Thyroid gland (tissue), 4 donors: Measurements from ENCODE around the gene MDFI.

Source experiments
- POLR2A ChIP-seq, 2 donors: fragments of 450-650 bp; IDR thresholded peaks; one replicate each; pipeline ENCODE4 v1.6.1; 2017; ENCODE audit warnings: antibody characterized with exemption in 2 of 2, mild to moderate bottlenecking in 2 of 2, moderate library complexity in 1 of 2
- TF ChIP-seq, protein P1 (sequence below), 6 experiments: fragments of 200-600 bp in 3 of 6; fragments of 450-650 bp in 3 of 6; sonication (generic) in 3 of 6; IDR thresholded peaks; one replicate each; pipeline ENCODE4 v1.5.1; 2016 to 2019; ENCODE audit warnings: antibody characterized with exemption in 6 of 6, mild to moderate bottlenecking in 2 of 6, inconsistent platforms in 1 of 6, moderate library complexity in 1 of 6

DNA sequence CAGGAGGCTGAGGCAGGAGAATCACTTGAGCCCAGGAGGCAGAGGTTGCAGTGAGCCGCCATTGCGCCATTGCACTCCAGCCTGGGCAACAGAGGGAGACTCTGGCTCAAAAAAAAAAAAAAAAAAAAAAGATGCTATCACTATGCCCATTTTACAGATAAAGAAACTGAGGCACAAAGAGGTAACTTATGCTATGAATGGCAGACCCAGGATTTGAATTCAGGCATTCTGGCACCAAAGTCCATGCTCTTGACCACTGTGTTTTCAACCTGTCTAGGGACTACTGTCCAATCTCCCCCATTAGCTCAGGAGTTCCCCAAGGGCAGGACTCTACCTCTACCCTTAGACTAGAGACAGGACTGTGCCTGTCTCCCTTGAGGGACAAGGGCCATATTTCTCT, 9.1 kb upstream of the MDFI start:
- TF ChIP-seq, protein P1, sequence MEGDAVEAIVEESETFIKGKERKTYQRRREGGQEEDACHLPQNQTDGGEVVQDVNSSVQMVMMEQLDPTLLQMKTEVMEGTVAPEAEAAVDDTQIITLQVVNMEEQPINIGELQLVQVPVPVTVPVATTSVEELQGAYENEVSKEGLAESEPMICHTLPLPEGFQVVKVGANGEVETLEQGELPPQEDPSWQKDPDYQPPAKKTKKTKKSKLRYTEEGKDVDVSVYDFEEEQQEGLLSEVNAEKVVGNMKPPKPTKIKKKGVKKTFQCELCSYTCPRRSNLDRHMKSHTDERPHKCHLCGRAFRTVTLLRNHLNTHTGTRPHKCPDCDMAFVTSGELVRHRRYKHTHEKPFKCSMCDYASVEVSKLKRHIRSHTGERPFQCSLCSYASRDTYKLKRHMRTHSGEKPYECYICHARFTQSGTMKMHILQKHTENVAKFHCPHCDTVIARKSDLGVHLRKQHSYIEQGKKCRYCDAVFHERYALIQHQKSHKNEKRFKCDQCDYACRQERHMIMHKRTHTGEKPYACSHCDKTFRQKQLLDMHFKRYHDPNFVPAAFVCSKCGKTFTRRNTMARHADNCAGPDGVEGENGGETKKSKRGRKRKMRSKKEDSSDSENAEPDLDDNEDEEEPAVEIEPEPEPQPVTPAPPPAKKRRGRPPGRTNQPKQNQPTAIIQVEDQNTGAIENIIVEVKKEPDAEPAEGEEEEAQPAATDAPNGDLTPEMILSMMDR (IDR thresholded peaks at IDR 0.05): no peak
- TF ChIP-seq POLR2A (IDR thresholded peaks at IDR 0.05): no peak
